K562 (cell line): Measurements from ENCODE around the gene TRIP12. TPM values are rescaled to one million over a fixed set of nuclear protein-coding genes. Genes with fewer than 3 reads are reported as not detected.

ENCODE experiments used
- BHLHE40 ChIP-seq: IDR thresholded peaks from 2 replicates; pipeline ENCODE4 v1.6.1; 2011; ENCODE audit warnings: low read length, improper control_type of control experiment
- CBFA2T3 ChIP-seq: fragments of 450-650 bp; IDR thresholded peaks from 2 replicates; pipeline ENCODE4 v1.6.1; 2017
- FOXA1 ChIP-seq: fragments of 450-650 bp; IDR thresholded peaks from 2 replicates; pipeline ENCODE4 v1.6.1; 2016; ENCODE audit warnings: mild to moderate bottlenecking, borderline replicate concordance
- NCOR1 ChIP-seq: fragments of 450-650 bp; IDR thresholded peaks from 2 replicates; pipeline ENCODE4 v1.6.1; 2016; ENCODE audit warnings: mild to moderate bottlenecking, moderate library complexity
- RBBP5 ChIP-seq: fragments of 200-600 bp; sonication (generic); IDR thresholded peaks from 2 replicates; pipeline ENCODE4 v1.6.1; 2012; ENCODE audit warnings: borderline replicate concordance, mild to moderate bottlenecking, low read length, control low read depth, inconsistent platforms; ENCODE audit not compliant: insufficient read depth, poor library complexity, severe bottlenecking
- RBM25 ChIP-seq: fragments of 200-400 bp; formaldehyde crosslinking; IDR thresholded peaks from 2 replicates; pipeline ENCODE4 v1.6.1; 2018; ENCODE audit warnings: low read length, low read depth, moderate library complexity; ENCODE audit not compliant: severe bottlenecking
- SMARCA4 ChIP-seq: fragments of 450-650 bp; IDR thresholded peaks from 2 replicates; pipeline ENCODE4 v1.6.1; 2016
- SPI1 ChIP-seq: IDR thresholded peaks from 2 replicates; pipeline ENCODE4 v1.6.1; 2011; ENCODE audit warnings: low read depth, low read length, control low read depth, borderline replicate concordance
- TAF15 ChIP-seq: fragments of 200-400 bp; formaldehyde crosslinking; IDR thresholded peaks from 2 replicates; pipeline ENCODE4 v1.6.1; 2017; ENCODE audit warnings: mild to moderate bottlenecking, low read depth, low read length, moderate library complexity
- polyA plus RNA-seq, 8 experiments: library from polyadenylated mRNA; depleted of rRNA in 4 of 8; stranded (reverse) in 5 of 8; unstranded in 3 of 8; fragments of >200 nt; fragmentation: Nextera tagmentation in 2 of 8; fragmentation: Illumina TruSeq in 1 of 8; extraction: Ambion mirVana in 2 of 8; extraction: Trizol in 1 of 8; gene quantifications; 2 replicates each; pipeline versions ENCODE4 v1.2.1 to v1.2.3, GENCODE V29; 2011 to 2014; ENCODE audit warnings: inconsistent platforms in 1 of 8, missing spikeins in 1 of 8
- total RNA-seq, 7 experiments: library from RNA; depleted of rRNA in 6 of 7; stranded (reverse); fragments of >200 nt in 6 of 7; fragmentation: Illumina TruSeq in 2 of 7; extraction: Trizol in 2 of 7; gene quantifications; 2 replicates each; pipeline versions ENCODE4 v1.2.1 to v1.2.3, GENCODE V29; 2011 to 2021; ENCODE audit warnings: low replicate concordance in 1 of 7
- TF ChIP-seq, protein P1 (sequence below): fragments of 450-650 bp; IDR thresholded peaks from 2 replicates; pipeline ENCODE4 v1.6.1; 2016; ENCODE audit warnings: mild to moderate bottlenecking, moderate library complexity
- TF ChIP-seq, protein P2 (sequence below): IDR thresholded peaks from 2 replicates; pipeline ENCODE4 v1.6.1; 2011; ENCODE audit not compliant: insufficient read length; ENCODE audit errors: extremely low read depth
- TF ChIP-seq, protein P3 (sequence below): fragments of 450-650 bp; IDR thresholded peaks from one replicate; pipeline ENCODE4 v1.6.1; 2018; ENCODE audit warnings: mild to moderate bottlenecking, moderate library complexity; ENCODE audit not compliant: partially characterized antibody
- TF ChIP-seq, protein P4 (sequence below): fragments of 200-400 bp; formaldehyde crosslinking; IDR thresholded peaks from 2 replicates; pipeline ENCODE4 v1.6.1; 2017; ENCODE audit warnings: mild to moderate bottlenecking, low read depth, low read length, moderate library complexity

The TRIP12 gene
- total and polyA plus RNA-seq, 9 of the 15 experiments (the other 6 are each of a cell fraction or from before 2014, with no cell fraction given) = 15.2 to 131 (median 80.1) TPM

DNA sequence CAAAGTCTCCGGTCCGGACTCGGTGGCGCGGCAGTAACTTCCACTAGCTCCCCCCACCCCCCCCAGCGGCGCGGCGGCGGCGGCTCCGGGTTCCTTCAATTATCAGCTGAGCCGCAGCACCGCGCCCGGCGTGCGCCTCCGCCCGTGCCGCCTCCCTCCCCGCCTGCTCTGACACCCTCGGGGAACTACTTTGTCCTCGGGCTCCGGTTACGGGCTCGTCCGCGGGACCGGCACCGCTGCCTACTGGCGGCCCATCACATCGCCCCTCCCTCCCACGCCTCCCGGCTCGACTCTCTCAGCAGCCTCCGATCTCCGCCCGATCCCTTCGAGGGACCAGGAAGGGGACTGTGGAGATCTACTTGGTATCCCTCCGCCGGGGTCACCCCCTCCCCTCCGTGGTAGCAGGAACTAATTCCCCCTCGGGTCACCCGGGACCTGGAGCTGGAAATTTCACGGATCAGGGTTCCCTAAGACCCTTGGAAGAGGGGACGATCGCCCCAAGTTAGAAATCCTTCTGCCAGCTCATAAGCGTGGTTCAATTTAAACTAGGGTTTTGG lies at the start of gene TRIP12 (continued):
- TF ChIP-seq, protein P1, sequence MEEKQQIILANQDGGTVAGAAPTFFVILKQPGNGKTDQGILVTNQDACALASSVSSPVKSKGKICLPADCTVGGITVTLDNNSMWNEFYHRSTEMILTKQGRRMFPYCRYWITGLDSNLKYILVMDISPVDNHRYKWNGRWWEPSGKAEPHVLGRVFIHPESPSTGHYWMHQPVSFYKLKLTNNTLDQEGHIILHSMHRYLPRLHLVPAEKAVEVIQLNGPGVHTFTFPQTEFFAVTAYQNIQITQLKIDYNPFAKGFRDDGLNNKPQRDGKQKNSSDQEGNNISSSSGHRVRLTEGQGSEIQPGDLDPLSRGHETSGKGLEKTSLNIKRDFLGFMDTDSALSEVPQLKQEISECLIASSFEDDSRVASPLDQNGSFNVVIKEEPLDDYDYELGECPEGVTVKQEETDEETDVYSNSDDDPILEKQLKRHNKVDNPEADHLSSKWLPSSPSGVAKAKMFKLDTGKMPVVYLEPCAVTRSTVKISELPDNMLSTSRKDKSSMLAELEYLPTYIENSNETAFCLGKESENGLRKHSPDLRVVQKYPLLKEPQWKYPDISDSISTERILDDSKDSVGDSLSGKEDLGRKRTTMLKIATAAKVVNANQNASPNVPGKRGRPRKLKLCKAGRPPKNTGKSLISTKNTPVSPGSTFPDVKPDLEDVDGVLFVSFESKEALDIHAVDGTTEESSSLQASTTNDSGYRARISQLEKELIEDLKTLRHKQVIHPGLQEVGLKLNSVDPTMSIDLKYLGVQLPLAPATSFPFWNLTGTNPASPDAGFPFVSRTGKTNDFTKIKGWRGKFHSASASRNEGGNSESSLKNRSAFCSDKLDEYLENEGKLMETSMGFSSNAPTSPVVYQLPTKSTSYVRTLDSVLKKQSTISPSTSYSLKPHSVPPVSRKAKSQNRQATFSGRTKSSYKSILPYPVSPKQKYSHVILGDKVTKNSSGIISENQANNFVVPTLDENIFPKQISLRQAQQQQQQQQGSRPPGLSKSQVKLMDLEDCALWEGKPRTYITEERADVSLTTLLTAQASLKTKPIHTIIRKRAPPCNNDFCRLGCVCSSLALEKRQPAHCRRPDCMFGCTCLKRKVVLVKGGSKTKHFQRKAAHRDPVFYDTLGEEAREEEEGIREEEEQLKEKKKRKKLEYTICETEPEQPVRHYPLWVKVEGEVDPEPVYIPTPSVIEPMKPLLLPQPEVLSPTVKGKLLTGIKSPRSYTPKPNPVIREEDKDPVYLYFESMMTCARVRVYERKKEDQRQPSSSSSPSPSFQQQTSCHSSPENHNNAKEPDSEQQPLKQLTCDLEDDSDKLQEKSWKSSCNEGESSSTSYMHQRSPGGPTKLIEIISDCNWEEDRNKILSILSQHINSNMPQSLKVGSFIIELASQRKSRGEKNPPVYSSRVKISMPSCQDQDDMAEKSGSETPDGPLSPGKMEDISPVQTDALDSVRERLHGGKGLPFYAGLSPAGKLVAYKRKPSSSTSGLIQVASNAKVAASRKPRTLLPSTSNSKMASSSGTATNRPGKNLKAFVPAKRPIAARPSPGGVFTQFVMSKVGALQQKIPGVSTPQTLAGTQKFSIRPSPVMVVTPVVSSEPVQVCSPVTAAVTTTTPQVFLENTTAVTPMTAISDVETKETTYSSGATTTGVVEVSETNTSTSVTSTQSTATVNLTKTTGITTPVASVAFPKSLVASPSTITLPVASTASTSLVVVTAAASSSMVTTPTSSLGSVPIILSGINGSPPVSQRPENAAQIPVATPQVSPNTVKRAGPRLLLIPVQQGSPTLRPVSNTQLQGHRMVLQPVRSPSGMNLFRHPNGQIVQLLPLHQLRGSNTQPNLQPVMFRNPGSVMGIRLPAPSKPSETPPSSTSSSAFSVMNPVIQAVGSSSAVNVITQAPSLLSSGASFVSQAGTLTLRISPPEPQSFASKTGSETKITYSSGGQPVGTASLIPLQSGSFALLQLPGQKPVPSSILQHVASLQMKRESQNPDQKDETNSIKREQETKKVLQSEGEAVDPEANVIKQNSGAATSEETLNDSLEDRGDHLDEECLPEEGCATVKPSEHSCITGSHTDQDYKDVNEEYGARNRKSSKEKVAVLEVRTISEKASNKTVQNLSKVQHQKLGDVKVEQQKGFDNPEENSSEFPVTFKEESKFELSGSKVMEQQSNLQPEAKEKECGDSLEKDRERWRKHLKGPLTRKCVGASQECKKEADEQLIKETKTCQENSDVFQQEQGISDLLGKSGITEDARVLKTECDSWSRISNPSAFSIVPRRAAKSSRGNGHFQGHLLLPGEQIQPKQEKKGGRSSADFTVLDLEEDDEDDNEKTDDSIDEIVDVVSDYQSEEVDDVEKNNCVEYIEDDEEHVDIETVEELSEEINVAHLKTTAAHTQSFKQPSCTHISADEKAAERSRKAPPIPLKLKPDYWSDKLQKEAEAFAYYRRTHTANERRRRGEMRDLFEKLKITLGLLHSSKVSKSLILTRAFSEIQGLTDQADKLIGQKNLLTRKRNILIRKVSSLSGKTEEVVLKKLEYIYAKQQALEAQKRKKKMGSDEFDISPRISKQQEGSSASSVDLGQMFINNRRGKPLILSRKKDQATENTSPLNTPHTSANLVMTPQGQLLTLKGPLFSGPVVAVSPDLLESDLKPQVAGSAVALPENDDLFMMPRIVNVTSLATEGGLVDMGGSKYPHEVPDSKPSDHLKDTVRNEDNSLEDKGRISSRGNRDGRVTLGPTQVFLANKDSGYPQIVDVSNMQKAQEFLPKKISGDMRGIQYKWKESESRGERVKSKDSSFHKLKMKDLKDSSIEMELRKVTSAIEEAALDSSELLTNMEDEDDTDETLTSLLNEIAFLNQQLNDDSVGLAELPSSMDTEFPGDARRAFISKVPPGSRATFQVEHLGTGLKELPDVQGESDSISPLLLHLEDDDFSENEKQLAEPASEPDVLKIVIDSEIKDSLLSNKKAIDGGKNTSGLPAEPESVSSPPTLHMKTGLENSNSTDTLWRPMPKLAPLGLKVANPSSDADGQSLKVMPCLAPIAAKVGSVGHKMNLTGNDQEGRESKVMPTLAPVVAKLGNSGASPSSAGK = no peak
- TF ChIP-seq BHLHE40 (no peak), TAF15 (no peak), SPI1 (no peak), FOXA1 (no peak), NCOR1 (peak; percentile 45; the same call in 1 of the 2 replicates), RBM25 (no peak), RBBP5 (no peak), CBFA2T3 (no peak), SMARCA4 (no peak)
- TF ChIP-seq, protein P2, sequence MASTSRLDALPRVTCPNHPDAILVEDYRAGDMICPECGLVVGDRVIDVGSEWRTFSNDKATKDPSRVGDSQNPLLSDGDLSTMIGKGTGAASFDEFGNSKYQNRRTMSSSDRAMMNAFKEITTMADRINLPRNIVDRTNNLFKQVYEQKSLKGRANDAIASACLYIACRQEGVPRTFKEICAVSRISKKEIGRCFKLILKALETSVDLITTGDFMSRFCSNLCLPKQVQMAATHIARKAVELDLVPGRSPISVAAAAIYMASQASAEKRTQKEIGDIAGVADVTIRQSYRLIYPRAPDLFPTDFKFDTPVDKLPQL = no peak
- TF ChIP-seq, protein P3, sequence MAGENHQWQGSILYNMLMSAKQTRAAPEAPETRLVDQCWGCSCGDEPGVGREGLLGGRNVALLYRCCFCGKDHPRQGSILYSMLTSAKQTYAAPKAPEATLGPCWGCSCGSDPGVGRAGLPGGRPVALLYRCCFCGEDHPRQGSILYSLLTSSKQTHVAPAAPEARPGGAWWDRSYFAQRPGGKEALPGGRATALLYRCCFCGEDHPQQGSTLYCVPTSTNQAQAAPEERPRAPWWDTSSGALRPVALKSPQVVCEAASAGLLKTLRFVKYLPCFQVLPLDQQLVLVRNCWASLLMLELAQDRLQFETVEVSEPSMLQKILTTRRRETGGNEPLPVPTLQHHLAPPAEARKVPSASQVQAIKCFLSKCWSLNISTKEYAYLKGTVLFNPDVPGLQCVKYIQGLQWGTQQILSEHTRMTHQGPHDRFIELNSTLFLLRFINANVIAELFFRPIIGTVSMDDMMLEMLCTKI = no peak
- TF ChIP-seq, protein P4, sequence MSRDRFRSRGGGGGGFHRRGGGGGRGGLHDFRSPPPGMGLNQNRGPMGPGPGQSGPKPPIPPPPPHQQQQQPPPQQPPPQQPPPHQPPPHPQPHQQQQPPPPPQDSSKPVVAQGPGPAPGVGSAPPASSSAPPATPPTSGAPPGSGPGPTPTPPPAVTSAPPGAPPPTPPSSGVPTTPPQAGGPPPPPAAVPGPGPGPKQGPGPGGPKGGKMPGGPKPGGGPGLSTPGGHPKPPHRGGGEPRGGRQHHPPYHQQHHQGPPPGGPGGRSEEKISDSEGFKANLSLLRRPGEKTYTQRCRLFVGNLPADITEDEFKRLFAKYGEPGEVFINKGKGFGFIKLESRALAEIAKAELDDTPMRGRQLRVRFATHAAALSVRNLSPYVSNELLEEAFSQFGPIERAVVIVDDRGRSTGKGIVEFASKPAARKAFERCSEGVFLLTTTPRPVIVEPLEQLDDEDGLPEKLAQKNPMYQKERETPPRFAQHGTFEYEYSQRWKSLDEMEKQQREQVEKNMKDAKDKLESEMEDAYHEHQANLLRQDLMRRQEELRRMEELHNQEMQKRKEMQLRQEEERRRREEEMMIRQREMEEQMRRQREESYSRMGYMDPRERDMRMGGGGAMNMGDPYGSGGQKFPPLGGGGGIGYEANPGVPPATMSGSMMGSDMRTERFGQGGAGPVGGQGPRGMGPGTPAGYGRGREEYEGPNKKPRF = no peak
